ENCODE measurements around the gene HERC6.
"Not testable (repeated sequence)": the region's sequence is repeated elsewhere in the genome, so short reads cannot be mapped to it uniquely, and the experiment has no call there.

- TF ChIP-seq CTCF (IDR thresholded peaks at IDR 0.05 in 2 of 3, conservative IDR thresholded peaks at IDR 0.05 in 1 of 3; ENCODE audit: insufficient read depth in 2 of 3, low read depth in 1 of 3, low read length in 3 of 3); ZZZ3 (IDR thresholded peaks at IDR 0.05); ZBTB43 (CRISPR knock-in tag; IDR thresholded peaks at IDR 0.05); ZNF512 (tag; IDR thresholded peaks at IDR 0.05); RBFOX2 (IDR thresholded peaks at IDR 0.05; ENCODE audit: low read depth, low read length): not testable (repeated sequence)
Measured at GRCh38 chr4:88437873-88438272, 59.2 kb downstream of the HERC6 start.
